Midbrain (tissue), 1 donor: ENCODE measurements around the gene GNG14.
A peak's percentile ranks its signal among the peaks of the same experiment; 100 is the strongest.
"Not testable (repeated sequence)": the region's sequence is repeated elsewhere in the genome, so short reads cannot be mapped to it uniquely, and the experiment has no call there.

Experiments
- DNase-seq: peaks from one replicate; lab custom pipeline; 2025; lab: John Stamatoyannopoulos, UW

Gene GNG14

GRCh38 chr19:12667731-12668302 lies 20.0 kb upstream of the GNG14 start:
- DNase-seq: no peak

- no peak for DNase-seq
Measured at GRCh38 chr19:12668346-12668745, 19.5 kb upstream of the GNG14 start.

- peak; percentile 45 for DNase-seq
Measured at GRCh38 chr19:12668932-12669269, 18.9 kb upstream of the GNG14 start.

GRCh38 chr19:12669270-12670158 lies 18.3 kb upstream of the GNG14 start:
- peak; percentile 89 for DNase-seq

GRCh38 chr19:12670159-12670928 lies 17.5 kb upstream of the GNG14 start:
- DNase-seq: no peak

GRCh38 chr19:12672744-12673143 lies 15.1 kb upstream of the GNG14 start:
- DNase-seq: no peak

- no peak for DNase-seq
Measured at GRCh38 chr19:12675399-12675798, 12.4 kb upstream of the GNG14 start.

GRCh38 chr19:12675940-12676339 lies 11.9 kb upstream of the GNG14 start:
- DNase-seq: no peak

GRCh38 chr19:12676384-12676792 lies 11.4 kb upstream of the GNG14 start:
- DNase-seq: peak; percentile 46

GRCh38 chr19:12676928-12677327 lies 10.9 kb upstream of the GNG14 start:
- no peak for DNase-seq

GRCh38 chr19:12678039-12678438 lies 9.8 kb upstream of the GNG14 start:
- not testable (repeated sequence) for DNase-seq

- no peak for DNase-seq
Measured at GRCh38 chr19:12680034-12680433, 7.8 kb upstream of the GNG14 start.

- peak; percentile 90 for DNase-seq
Measured at GRCh38 chr19:12681074-12681987, 6.5 kb upstream of the GNG14 start, which contains the start of gene DHPS. TSS of gene DHPS (minus strand) at chr19:12681880. CDS start at chr19:12681766, 114 bp downstream.

GRCh38 chr19:12685831-12686230 lies 2.0 kb upstream of the GNG14 start:
- no peak for DNase-seq

GRCh38 chr19:12689012-12689411 lies 1.2 kb downstream of the GNG14 start:
- DNase-seq: no peak

GRCh38 chr19:12689581-12690216 lies 1.9 kb downstream of the GNG14 start:
- no peak for DNase-seq

GRCh38 chr19:12692960-12693359 lies 5.2 kb downstream of the GNG14 start:
- no peak for DNase-seq

GRCh38 chr19:12694641-12695040 lies 6.8 kb downstream of the GNG14 start:
- no peak for DNase-seq

- no peak for DNase-seq
Measured at GRCh38 chr19:12695096-12695495, 7.3 kb downstream of the GNG14 start.

GRCh38 chr19:12695514-12695913 lies 7.7 kb downstream of the GNG14 start:
- DNase-seq: no peak

GRCh38 chr19:12695997-12696365 lies 8.2 kb downstream of the GNG14 start:
- DNase-seq: no peak
